ENCODE results near the gene PLPP4. TPM values are rescaled to one million over a fixed set of nuclear protein-coding genes. Genes with fewer than 3 reads are reported as not detected.

Gene PLPP4
- total and polyA plus RNA-seq, 2 donors (not counting 3 experiments of a cell fraction or from before 2014, with no cell fraction given), result 15.5 to 36.4 TPM

DNA sequence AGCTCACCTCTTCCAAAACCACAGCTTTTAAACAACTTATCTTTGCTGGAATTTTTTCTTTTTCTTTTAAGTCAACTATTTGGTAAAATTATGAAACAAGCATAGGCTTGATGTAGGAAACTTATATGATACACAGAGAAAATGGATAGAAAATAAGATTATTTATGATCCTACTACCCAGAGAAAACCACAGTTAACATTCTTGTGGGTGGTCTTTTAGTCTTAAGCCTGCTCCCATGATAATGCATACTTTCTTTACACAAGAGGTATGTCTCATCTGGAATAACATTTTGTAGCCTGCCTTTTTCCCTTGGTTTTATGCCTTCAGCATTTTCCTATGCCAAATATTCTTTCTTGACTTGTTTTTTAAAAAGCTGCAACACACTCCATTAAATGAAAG lies 21.4 kb downstream of the PLPP4 start:
- FAIRE-seq (no peak), DNase-seq (ENCODE audit: low read depth, low spot score) (no peak)
- POLR2A ChIA-PET, result no interaction called here
- TF ChIP-seq JUN (IDR thresholded peaks at IDR 0.05; ENCODE audit: borderline replicate concordance, insufficient read depth, insufficient read length, low read depth) (no peak), POLR2AphosphoS5 (IDR thresholded peaks at IDR 0.05; ENCODE audit: insufficient read depth, low read depth, low read length) (no peak), EZH2 (IDR thresholded peaks at IDR 0.05; ENCODE audit: borderline replicate concordance, low read depth, low read length, severe bottlenecking) (no peak), POLR2A (IDR thresholded peaks at IDR 0.05; ENCODE audit: low read depth, low read length) (no peak), MYC (IDR thresholded peaks at IDR 0.05; ENCODE audit: low read depth, low read length) (no peak), GATA2 (IDR thresholded peaks at IDR 0.05; ENCODE audit: insufficient read depth, insufficient read length, low read depth, low read length) (no peak), FOS (IDR thresholded peaks at IDR 0.05; ENCODE audit: borderline replicate concordance, insufficient read depth, low read length) (no peak)
- TF ChIP-seq, protein P1, sequence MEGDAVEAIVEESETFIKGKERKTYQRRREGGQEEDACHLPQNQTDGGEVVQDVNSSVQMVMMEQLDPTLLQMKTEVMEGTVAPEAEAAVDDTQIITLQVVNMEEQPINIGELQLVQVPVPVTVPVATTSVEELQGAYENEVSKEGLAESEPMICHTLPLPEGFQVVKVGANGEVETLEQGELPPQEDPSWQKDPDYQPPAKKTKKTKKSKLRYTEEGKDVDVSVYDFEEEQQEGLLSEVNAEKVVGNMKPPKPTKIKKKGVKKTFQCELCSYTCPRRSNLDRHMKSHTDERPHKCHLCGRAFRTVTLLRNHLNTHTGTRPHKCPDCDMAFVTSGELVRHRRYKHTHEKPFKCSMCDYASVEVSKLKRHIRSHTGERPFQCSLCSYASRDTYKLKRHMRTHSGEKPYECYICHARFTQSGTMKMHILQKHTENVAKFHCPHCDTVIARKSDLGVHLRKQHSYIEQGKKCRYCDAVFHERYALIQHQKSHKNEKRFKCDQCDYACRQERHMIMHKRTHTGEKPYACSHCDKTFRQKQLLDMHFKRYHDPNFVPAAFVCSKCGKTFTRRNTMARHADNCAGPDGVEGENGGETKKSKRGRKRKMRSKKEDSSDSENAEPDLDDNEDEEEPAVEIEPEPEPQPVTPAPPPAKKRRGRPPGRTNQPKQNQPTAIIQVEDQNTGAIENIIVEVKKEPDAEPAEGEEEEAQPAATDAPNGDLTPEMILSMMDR (IDR thresholded peaks at IDR 0.05; ENCODE audit: extremely low read depth in 1 of 2, insufficient read depth in 1 of 2, low read depth in 1 of 2, low read length in 2 of 2), result no peak
- TF ChIP-seq, protein P2, sequence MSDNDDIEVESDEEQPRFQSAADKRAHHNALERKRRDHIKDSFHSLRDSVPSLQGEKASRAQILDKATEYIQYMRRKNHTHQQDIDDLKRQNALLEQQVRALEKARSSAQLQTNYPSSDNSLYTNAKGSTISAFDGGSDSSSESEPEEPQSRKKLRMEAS (IDR thresholded peaks at IDR 0.05; ENCODE audit: insufficient read depth, insufficient read length), result no peak
- H3K9me1 ChIP-seq (replicated peaks; ENCODE audit: control insufficient read depth, extremely low read depth, insufficient read depth, low read length), result no peaks in the 10 kb centered on the region
- H3K4me2 ChIP-seq (ENCODE audit: insufficient read depth, low read length), result no peak overlapping the region
- peaks cover 2% of the 10 kb centered on the region for H3K79me2 ChIP-seq (ENCODE audit: control insufficient read depth, insufficient read depth, low read length)
- H3K27me3 ChIP-seq (ENCODE audit: control insufficient read depth in 2 of 2, insufficient read depth in 2 of 2, low read length in 2 of 2), result no peaks in the 10 kb centered on the region
- CTCF ChIA-PET, result interaction anchor here (0.9 to 2.2 kb wide), 2 partner anchors 24 to 55 kb away, joined by 3 to 12 read pairs; no protein-coding TSS in a partner anchor
- peaks cover 23% of the 10 kb centered on the region for H3K4me1 ChIP-seq (ENCODE audit: control insufficient read depth, extremely low read depth, insufficient read depth, low read length)
- no peaks in the 10 kb centered on the region for H4K20me1 ChIP-seq (replicated peaks; ENCODE audit: control insufficient read depth, extremely low read depth, insufficient read depth, low read length)
- no peak overlapping the region for H2AFZ ChIP-seq (ENCODE audit: low read depth, low read length)
- dilution Hi-C loops (cut with MboI; ENCODE audit: extremely low pct_ligation_motif_present, low sequenced_read_pairs) (no loop called here), intact Hi-C loops (cut with micrococcal nuclease) (no loop called here)
- H3K27ac ChIP-seq (ENCODE audit: insufficient read depth, low read depth, low read length), result no peak overlapping the region
- H3K4me3 ChIP-seq (replicated peaks in 1 of 3; ENCODE audit: insufficient read depth in 1 of 3, low read depth in 1 of 3, low read length in 3 of 3), result no peak overlapping the region
- no peak overlapping the region for H3K9ac ChIP-seq (replicated peaks; ENCODE audit: extremely low read depth, insufficient read depth, low read length)
- no peaks in the 10 kb centered on the region for H3K9me3 ChIP-seq (replicated peaks; ENCODE audit: control insufficient read depth, insufficient read depth, low read length)
- BruUV-seq (replicated peaks), result no TSS peak
- H3K36me3 ChIP-seq (ENCODE audit: control insufficient read depth in 2 of 2, extremely low read depth in 1 of 2, insufficient read depth in 2 of 2, low read length in 2 of 2), result no peaks in the 10 kb centered on the region
